HEK293 (cell line): ENCODE data around the gene MOG.

Experiments
- CTCF ChIP-seq: fragments of 450-650 bp; formaldehyde crosslinking; IDR thresholded peaks from 2 replicates; pipeline ENCODE4 v1.5.1; 2016; ENCODE audit warnings: missing biosample characterization, missing genetic modification characterization
- MYNN ChIP-seq: fragments of 450-650 bp; formaldehyde crosslinking; IDR thresholded peaks from 2 replicates; pipeline ENCODE4 v1.5.1; 2016; ENCODE audit warnings: missing biosample characterization, missing genetic modification characterization, borderline replicate concordance
- REPIN1 ChIP-seq: fragments of 450-650 bp; formaldehyde crosslinking; IDR thresholded peaks from 2 replicates; pipeline ENCODE4 v1.5.1; 2017; ENCODE audit warnings: missing biosample characterization, missing genetic modification characterization, low read depth
- ZBTB8A ChIP-seq: fragments of 450-650 bp; formaldehyde crosslinking; IDR thresholded peaks from 2 replicates; pipeline ENCODE4 v1.5.1; 2016; ENCODE audit warnings: missing biosample characterization, missing genetic modification characterization
- ZFP41 ChIP-seq: fragments of 450-650 bp; formaldehyde crosslinking; IDR thresholded peaks from 2 replicates; pipeline ENCODE4 v1.5.1; 2016; ENCODE audit warnings: missing biosample characterization, missing genetic modification characterization, borderline replicate concordance
- ZNF112 ChIP-seq: fragments of 450-650 bp; formaldehyde crosslinking; IDR thresholded peaks from 2 replicates; pipeline ENCODE4 v1.5.0; 2017; ENCODE audit warnings: missing biosample characterization, missing genetic modification characterization
- ZNF274 ChIP-seq, 2 experiments: fragments of 200-500 bp in 1 of 2; fragments of 450-650 bp in 1 of 2; sonication (Bioruptor generic) in 1 of 2; formaldehyde crosslinking in 1 of 2; IDR thresholded peaks; 2 replicates each; pipeline versions ENCODE4 v1.5.1 to v1.6.1; 2014 to 2016; ENCODE audit warnings: borderline replicate concordance in 1 of 2, inconsistent platforms in 1 of 2, low read length in 1 of 2, missing biosample characterization in 1 of 2, missing genetic modification characterization in 1 of 2
- ZNF544 ChIP-seq: fragments of 450-650 bp; formaldehyde crosslinking; IDR thresholded peaks from 2 replicates; pipeline ENCODE4 v1.5.0; 2017; ENCODE audit warnings: missing biosample characterization, missing genetic modification characterization
- ZNF645 ChIP-seq: fragments of 450-650 bp; formaldehyde crosslinking; IDR thresholded peaks from 2 replicates; pipeline ENCODE4; 2016; ENCODE audit warnings: missing biosample characterization, missing genetic modification characterization
- ZNF830 ChIP-seq: fragments of 450-650 bp; IDR thresholded peaks from 2 replicates; pipeline ENCODE4 v1.5.0; 2018; ENCODE audit warnings: missing biosample characterization, missing genetic modification characterization, low read depth, mild to moderate bottlenecking, moderate library complexity
- ZSCAN4 ChIP-seq: fragments of 450-650 bp; formaldehyde crosslinking; IDR thresholded peaks from 2 replicates; pipeline ENCODE4 v1.5.1; 2017; ENCODE audit warnings: missing biosample characterization, missing genetic modification characterization

GRCh38 chr6:29678114-29678513 is 21.2 kb downstream of the MOG start:
- TF ChIP-seq ZSCAN4 (no peak), MYNN (tag by site-specific recombination) (no peak), ZNF112 (tag by site-specific recombination) (no peak), CTCF (no peak), ZNF645 (tag by site-specific recombination) (no peak), ZBTB8A (tag by site-specific recombination) (no peak), ZNF544 (tag by site-specific recombination) (no peak), REPIN1 (tag by site-specific recombination) (no peak), ZNF830 (no peak), ZNF274 (IDR thresholded peaks at IDR 0.05; ENCODE audit: low read length) (no peak), ZNF274 (tag by site-specific recombination; IDR thresholded peaks at IDR 0.05; ENCODE audit: borderline replicate concordance) (no peak), ZFP41 (tag by site-specific recombination) (no peak)
